ENCODE results near the gene JPT2. TPM values are rescaled to one million over a fixed set of nuclear protein-coding genes. Genes with fewer than 3 reads are reported as not detected.

The JPT2 gene
- total RNA-seq, 1 experiment from 2014 or later: 131 TPM

GRCh38 chr16:1749152-1750117, 71.4 kb downstream of the JPT2 start:
- Mint-ChIP-seq H3K36me3 (ENCODE audit: insufficient read depth, unreplicated experiment) (peaks cover 55% of the 10 kb centered on the region), H3K4me1 (ENCODE audit: insufficient read depth, unreplicated experiment) (peaks cover 29% of the 10 kb centered on the region), H3K9me3 (ENCODE audit: unreplicated experiment) (no peaks in the 10 kb centered on the region), H3K4me3 (ENCODE audit: unreplicated experiment) (no peak overlapping the region), H3K27me3 (ENCODE audit: insufficient read depth, unreplicated experiment) (no peaks in the 10 kb centered on the region), H3K27ac (ENCODE audit: low read depth, unreplicated experiment) (no peak overlapping the region)
- no TSS peak for BruUV-seq (replicated peaks)
- CTCF ChIA-PET: interaction anchor here (0.5 to 0.6 kb wide), 3 partner anchors 16 to 965 kb away, joined by 3 to 4 read pairs (median 3); no protein-coding TSS in a partner anchor
- no peak for TF ChIP-seq CTCF (IDR thresholded peaks at IDR 0.05; ENCODE audit: unreplicated experiment)
- intact Hi-C loops (cut with micrococcal nuclease): no loop called here
- POLR2A ChIA-PET: interaction anchor here (0.6 to 2.0 kb wide), 4 partner anchors 20 to 43 kb away, joined by 4 to 5 read pairs (median 5); partner anchors contain the start of genes EME2, MAPK8IP3, MRPS34 and NME3
- DNase-seq (ENCODE audit: unreplicated experiment): no peak

Small RNA genes lying within 50 kb of the gene (microRNA-seq; reads per million reads assigned to microRNA genes)
- gene MIR3177: 3.3 reads per million, percentile 24 among the genes with 10 or more reads in this experiment

Other genes with a start within 250 kb of the JPT2 start
- not detected in 2 replicates for gene PERCC1, start 247.2 kb upstream of the JPT2 start, total RNA-seq (2022)
- gene CCDC154, start 233.7 kb upstream of the JPT2 start, total RNA-seq (2022): 0.28 and 1.2 TPM in 2 replicates
- 60.0 and 69.5 TPM in 2 replicates for gene CLCN7, start 203.3 kb upstream of the JPT2 start, total RNA-seq (2022)
- not detected in 2 replicates for gene PTX4, start 189.3 kb upstream of the JPT2 start, total RNA-seq (2022)
- gene TELO2, start 184.9 kb upstream of the JPT2 start, total RNA-seq (2022): 27.7 and 31.3 TPM in 2 replicates
- not detected in 2 replicates for gene TMEM204, start 144.6 kb upstream of the JPT2 start, total RNA-seq (2022)
- 18.6 and 19.7 TPM in 2 replicates for gene IFT140, start 66.2 kb upstream of the JPT2 start, total RNA-seq (2022)
- 21.8 and 26.3 TPM in 2 replicates for gene CRAMP1, start 65.9 kb upstream of the JPT2 start, total RNA-seq (2022)
- 77.4 and 86.6 TPM in 2 replicates for gene MAPK8IP3, start 27.9 kb downstream of the JPT2 start, total RNA-seq (2022)
- 44.0 and 44.8 TPM in 2 replicates for gene NME3, start 93.3 kb downstream of the JPT2 start, total RNA-seq (2022)
- gene EME2, start 94.5 kb downstream of the JPT2 start, total RNA-seq (2022): 20.6 TPM in 2 replicates
- gene MRPS34, start 94.9 kb downstream of the JPT2 start, total RNA-seq (2022): 82.2 and 102 TPM in 2 replicates
- 21.6 and 22.2 TPM in 2 replicates for gene SPSB3, start 104.3 kb downstream of the JPT2 start, total RNA-seq (2022)
- gene NUBP2, start 104.7 kb downstream of the JPT2 start, total RNA-seq (2022): 71.3 and 73.9 TPM in 2 replicates
- not detected in 2 replicates for gene IGFALS, start 115.4 kb downstream of the JPT2 start, total RNA-seq (2022)
- gene HAGH, start 148.5 kb downstream of the JPT2 start, total RNA-seq (2022): 44.5 and 69.8 TPM in 2 replicates
- 18.4 and 21.4 TPM in 2 replicates for gene FAHD1, start 148.9 kb downstream of the JPT2 start, total RNA-seq (2022)
- not detected in 2 replicates for gene MEIOB, start 193.9 kb downstream of the JPT2 start, total RNA-seq (2022)
- not detected in 2 replicates for gene HS3ST6, start 240.1 kb downstream of the JPT2 start, total RNA-seq (2022)